LHCN-M2 (cell line): ENCODE data around the gene TBC1D3B. TPM values are rescaled to one million over a fixed set of nuclear protein-coding genes. Genes with fewer than 3 reads are reported as not detected.
"Not testable (repeated sequence)": the region's sequence is repeated elsewhere in the genome, so short reads cannot be mapped to it uniquely, and the experiment has no call there.

Experiments
- DNase-seq: peaks from one replicate; pipeline ENCODE4 v3.0.0-alpha.2; 2012; ENCODE audit warnings: low read depth
- total RNA-seq: library from RNA; depleted of rRNA; stranded (reverse); fragments of >200 nt; gene quantifications from 2 replicates; pipeline ENCODE4 v1.2.3, GENCODE V29; 2014

The TBC1D3B gene
- total RNA-seq, 1 experiment from 2014 or later, result 1.4 TPM

DNA sequence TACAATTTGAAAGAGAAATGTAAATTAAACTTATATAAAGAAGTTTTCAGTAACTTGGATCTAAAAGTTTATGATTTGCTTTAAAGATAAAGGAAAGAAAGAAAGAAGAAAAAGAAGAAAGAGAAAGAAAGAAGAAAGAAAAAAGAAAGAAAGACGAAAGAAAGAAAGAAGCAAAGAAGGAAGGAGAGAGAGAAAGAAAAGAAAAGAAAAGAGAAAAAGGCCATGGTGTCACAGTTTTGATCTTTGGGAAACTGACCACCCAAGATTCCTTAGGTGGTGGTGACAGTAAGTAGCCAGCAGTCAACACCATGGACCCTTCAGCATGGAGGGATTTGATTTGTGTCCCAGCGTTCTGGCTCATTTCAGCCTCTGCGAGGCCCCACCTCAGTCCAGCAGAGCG is 24.7 kb upstream of the TBC1D3B start:
- DNase-seq, result not testable (repeated sequence)

DNA sequence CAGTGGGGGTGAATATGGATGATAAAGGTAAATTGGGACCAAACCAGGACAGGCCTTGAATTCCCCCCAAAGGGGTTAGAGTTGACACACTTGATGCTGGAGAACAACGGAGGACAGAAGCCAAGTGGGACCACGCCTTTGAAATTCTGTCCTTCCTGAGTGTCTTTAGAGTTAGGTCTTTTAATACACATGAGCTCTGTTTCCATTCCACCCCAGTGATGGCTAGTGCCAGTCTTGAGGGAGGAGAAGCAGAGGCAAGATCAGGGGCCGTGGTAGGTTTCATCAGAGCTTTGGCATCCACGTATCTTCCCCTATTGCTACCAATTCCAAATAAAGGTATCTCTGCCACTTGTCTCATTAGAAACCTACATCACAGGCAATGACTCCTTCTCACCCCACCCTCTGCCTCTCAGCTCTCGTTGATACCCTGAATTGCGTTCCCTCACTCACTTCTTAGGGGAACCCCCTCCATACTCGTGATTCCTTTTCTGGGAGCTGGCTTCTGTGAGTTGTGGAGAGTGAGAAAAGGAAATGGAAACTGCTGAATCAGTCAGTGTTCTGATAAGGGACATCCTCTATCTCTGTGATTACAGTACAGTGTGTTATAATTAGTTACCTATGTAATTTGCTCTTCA is 22.5 kb upstream of the TBC1D3B start:
- DNase-seq, result no peak

DNA sequence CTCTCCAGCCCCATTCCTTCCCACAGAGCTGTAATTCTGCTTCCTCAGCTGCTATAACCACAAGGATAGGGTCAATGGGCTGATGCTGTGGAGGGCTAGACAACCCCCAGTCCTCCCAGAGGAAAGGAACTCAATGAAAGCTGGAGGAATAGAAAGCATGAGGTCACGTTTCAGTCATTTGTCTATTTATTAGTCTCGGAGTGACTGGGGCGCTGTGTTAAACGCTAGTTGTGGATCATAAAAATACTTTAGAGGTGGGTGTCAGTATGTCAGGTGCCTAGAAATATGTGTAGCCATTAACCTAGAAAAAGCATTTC is 20.9 kb upstream of the TBC1D3B start:
- no peak for DNase-seq

DNA sequence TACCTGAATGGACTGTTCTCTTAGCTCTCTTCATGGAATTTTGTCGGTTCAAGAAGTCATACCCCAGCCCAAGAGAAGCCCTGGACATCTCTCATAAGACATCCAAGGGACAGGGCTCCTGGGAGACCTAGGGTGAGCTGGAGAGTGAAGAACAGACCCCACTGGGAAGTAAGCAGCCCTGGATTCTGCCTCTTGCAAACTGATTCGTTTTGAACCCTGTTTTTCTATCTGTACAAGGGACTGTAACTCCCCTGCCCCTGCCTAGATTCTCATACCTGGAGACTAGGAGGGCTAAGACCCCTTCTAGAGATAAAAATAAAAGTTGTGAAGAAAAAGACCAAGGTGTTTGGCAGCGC is 19.7 kb upstream of the TBC1D3B start:
- DNase-seq, result no peak

DNA sequence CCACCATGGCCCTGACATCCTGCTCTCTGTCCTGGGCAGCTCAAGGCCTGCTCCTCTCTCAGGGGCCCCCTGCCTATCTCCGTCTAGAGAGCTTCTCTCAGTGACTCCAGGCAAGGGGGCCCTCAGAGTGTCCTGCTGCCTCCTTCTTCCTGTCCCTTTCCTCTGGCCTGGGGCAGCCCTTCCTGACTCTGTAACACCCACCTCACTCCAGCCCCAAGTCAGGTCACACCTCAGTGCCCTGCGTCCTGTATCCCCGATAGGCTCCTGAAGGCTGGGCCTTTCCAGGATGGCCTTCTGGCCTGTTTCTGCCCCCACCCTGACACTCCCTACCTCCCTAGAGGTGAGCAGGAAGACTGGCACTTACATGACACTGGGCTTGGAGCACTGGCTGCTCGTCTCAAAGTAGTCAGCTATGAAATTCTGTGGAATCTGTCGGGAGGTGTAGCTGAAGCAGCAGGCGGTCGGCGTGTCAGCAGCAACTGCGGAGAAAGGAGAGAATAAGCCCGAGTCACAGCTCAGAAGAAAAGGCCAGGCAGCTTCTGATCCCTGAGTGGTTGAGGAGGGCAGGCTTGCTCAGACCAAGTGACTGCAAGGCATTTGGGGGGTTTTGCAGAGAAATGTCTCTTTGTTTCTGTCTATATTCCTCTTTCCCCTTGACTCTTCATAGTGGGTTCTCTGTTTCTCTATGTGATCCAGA is 19.1 kb upstream of the TBC1D3B start:
- no peak for DNase-seq

DNA sequence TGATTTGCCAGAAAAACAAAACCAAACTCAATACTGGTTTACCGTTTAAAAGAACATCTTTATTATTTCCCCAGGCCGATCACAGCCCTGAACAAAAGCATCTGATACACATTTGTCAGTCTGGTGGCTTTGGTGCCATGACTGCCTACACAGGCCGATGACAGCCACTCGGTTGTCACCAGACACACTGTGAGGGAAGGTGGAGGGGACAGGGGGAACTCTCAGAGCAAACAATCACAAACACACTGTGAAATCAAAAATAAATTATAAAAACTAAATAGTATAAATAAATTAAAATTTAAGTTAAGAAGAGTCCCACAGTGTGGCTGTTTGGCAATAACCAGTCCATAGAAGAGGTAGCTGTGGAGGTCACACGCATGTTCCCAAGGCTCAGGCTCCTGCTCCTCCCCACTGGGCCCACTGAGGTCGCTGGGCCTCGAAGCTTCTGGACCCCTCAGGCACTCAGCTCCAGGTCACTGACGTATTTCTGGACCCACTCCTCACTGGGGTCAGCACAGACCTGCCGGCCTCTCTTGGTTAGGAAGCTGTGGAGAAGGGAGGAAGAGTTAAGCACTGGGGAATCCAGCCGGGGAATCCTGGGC is 18.5 kb upstream of the TBC1D3B start:
- DNase-seq, result not testable (repeated sequence)

DNA sequence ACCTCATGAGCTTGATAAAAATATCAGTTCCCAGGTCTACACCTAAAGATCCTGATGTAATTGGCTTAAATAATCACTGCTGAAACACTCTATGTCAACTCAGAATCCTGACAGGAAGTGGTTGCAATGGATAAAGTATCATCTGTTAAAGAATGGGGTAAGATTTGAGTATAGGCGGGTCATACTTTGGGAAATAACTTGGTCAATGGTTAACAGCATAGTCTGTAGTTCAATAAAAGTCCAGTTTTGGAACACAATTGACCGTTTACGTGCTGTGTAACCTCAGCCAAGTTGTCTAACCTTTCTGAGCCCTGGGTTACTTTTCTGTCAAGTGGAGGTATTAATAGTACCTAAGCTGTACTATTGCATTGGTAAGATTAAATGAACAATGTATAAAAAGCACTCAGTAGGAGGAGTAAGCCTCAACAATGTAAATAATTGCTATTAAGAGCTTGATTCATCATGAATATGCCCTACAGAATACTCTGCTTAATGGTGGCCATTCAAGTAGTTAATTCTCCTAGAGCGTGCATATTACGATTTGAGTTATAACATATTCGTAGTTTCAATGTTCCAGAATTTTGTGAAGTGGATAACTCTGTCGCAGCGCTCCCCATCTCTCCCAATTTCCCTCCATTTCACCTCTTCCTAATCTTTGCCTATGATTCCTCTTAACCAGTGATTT is 17.9 kb upstream of the TBC1D3B start:
- not testable (repeated sequence) for DNase-seq

DNA sequence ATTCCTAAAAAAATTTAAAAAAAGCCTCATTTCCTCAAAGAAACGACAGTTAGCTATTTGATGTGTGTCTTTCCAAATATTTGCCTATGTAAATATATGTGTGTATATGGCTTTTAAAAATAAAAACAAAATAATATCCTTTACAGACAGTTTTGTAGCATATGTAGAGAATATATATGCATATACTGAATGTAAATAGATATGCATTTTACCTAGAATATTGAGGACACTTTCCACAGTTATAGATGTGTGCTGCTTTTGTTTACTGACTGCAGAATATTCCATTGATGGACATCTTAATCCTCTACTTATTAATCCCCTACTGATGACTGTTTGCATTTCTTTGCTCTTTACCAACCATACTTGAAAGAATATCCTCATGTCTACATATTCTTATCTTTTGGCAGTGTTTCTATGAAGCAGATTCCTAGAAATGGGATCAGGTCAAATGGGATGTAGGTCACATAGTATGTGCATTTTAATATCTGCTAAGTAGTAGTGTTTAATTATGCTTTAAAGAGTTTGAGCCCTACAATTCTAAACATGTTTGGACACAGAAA is 16.9 kb upstream of the TBC1D3B start:
- no peak for DNase-seq

DNA sequence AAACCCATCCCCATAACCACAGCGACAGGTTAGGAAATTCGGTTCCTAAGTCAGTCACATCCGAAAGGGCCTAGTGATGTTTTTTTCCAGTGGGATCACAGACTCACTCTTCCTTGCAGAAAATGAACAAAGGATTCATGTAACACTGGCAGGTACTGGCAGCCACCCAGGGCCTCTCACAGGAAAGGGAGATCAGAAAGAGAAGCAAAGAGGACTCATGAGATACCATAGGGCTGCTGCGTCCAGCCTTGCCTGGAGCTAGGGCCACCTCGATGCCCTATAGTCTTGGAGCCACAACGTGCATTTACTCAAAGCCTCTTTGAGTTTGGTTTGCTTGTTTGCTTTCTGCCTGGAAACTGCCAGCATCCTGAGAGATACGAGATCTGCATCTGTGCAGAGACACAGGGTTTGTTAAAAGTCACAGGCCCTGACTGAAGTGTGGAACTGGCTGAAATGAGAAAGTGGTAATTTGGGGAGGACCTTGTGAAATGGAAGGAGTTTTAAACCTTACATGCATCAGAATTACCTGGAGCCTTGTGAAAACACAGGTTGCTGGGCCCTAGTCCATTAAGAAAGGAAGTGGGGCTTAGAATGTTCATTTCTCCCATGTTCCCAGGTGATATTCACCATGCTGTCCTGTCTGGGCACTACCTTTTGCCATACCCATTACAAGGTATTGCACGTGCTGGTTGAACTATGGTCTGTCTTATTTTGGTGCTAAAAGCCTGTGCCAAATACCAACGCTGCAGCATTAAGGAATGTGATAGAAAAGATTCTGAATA is 14.3 kb upstream of the TBC1D3B start:
- not testable (repeated sequence) for DNase-seq

DNA sequence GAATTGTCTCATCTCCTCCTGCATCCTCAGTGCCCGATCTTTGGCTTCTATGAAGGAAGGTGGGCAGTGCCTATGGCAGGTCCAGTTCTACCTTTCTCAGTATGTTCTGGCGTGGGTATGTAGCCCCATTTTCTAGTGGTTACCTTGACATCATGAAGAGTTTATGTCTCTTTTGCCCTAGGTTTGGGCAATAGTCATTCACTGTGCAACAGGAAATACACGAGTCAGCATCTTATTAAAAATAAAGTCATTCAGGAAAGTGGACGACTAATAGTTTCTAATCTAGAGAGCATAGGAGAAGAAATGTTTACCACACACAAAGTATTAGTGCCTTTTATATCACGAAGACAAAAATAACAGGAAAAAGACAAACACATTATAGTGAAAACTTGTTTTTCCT is 13.6 kb upstream of the TBC1D3B start:
- not testable (repeated sequence) for DNase-seq

DNA sequence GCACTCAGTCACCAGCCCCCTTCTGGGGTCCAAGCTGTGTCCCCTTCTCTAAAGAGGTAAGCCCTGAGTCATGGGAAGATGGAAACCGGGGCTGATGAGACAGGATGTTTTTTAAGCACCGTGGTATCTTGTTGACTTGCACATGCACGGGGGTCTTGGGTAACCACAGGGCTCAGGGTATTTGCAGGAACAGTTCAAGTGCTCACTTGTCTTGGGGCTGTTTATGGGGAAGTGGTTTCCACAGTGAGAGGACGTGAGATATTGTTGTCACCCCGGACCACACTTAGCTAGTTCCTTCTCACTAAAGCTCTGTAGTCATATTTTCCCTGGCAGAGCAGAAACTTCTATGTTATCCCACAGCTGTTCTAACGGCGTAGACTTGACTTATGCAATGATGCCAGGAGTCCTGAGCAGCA is 12.5 kb upstream of the TBC1D3B start:
- DNase-seq, result peak; percentile 22

DNA sequence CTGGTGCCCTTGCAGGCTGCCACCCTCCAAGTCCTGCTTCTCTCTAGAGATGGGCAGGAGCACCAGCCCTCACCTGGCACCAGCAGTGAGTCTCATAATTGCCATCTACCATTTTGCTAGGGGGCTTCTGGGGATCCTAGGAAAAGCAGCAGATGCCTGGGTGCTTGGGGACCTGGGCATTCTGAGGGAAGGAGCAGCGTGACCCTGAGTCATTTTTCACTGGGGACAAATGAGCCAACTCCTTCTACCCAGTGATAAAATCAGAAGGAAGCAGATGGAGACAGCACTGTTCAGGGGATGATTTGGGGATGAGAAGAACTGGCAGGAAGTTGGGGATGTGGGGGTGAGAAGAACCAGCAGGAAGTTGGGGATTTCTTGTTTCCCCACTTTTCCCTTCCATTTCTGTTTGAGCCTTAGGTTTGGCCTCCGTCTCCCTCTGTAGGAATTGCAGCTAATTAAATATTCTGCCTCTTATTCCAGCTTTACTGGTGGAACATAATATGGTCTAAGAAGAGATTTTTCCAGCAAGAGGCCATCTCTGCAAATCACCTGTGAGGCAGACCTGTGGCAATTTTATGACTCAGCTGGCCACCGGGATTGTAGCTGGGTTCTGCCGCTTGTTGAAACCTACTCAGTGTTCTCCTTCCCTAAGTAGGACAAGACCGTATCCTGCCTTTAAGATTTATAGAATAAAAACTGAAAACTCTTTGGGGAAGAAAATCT is 11.7 kb upstream of the TBC1D3B start:
- DNase-seq, result not testable (repeated sequence)

DNA sequence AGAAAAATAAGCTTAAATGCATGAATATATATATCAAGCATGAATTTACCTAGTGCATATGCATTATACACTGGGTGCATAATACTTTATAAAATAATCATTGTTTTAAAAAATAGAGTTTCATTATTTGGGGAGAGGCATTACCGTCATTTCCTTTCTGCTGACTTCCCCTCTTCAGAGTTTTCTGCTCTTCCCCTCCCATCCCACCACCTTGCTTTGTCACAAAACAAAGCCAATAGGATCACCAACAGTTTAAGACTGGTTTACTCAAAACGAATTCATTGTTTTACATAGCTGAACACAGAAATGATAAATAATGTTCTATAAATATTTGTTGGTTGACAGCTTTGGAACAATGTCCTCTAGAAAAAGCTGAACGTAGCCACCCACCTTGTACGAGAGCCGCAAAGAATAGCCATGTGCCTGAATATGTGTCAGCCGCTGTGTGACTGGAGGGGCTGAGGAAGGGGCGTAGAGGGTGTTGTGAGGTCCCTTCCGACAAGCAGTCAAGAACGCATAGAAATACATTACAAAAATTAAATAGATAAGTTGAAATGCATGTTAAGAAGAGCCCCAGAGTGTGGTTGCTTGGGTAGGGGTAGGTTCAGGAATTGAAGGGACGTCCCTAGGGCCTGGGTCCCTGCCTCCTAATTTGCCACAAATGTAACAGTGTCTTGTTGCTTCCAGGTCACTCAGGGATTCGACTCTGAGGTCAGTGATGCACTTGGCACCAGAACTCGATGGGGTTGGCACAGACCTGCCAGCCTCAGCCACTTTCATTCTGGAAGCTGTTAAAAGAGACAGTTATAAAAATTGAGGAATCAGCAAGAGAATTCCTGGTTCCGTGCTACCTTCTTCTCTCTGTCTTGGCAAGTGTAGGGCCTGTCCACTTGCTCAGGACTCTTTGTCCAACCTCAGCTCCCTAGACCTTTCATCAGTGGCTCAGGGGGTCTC is 10.7 kb upstream of the TBC1D3B start:
- DNase-seq, result not testable (repeated sequence)

DNA sequence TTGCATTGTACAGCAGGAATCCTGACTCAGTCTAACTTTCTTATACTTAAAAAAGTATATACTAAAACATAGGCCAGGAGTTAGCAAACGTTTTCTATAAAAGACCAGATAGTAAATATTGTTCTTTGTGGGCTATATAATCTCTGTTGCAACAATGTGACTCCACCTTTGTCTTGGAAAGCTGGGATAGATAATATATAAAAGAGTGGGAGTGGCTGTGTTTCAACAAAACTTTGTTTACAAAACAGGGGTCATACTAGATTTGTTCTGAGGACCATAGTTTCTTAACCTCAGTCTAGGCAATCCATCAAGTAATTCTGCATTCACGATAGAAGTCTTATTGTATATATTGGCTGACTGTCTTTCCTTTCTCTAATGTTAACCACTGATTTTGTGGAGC is 9.0 kb upstream of the TBC1D3B start:
- DNase-seq, result no peak

DNA sequence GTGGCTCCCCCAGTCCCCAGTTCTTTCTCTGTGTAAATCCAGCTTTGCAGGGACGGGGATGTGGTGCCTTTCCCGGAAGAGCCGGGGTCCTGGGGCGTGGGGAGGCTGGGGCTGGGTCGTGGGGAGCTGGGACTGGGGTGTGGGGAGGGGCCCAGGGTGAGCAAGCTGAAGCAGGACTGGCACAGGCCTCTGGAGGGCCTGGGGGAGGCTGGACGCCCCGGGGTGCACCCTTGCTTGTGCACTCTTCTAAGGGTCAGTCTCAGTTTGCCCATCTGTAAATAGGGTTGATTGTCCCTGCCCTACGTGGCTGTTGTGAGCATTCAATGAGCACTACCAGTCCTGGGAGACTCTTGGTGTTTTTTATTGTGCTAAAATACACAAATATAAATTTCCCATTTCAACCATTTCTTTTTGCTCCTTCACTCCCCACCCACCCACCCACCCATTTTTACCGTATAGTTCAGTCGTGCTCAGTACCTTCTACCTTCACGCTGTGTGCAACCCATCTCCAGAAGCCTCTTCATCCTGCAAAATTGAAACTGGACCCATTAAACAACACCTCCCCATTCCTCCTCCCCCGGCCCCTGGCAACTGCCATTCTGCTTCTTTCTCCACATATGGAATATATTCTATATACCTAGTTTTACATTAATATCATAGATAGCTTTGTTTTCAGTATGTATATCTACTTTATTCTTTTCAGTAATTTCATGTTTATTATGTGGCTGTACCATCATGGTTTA is 7.8 kb upstream of the TBC1D3B start:
- DNase-seq, result no peak

DNA sequence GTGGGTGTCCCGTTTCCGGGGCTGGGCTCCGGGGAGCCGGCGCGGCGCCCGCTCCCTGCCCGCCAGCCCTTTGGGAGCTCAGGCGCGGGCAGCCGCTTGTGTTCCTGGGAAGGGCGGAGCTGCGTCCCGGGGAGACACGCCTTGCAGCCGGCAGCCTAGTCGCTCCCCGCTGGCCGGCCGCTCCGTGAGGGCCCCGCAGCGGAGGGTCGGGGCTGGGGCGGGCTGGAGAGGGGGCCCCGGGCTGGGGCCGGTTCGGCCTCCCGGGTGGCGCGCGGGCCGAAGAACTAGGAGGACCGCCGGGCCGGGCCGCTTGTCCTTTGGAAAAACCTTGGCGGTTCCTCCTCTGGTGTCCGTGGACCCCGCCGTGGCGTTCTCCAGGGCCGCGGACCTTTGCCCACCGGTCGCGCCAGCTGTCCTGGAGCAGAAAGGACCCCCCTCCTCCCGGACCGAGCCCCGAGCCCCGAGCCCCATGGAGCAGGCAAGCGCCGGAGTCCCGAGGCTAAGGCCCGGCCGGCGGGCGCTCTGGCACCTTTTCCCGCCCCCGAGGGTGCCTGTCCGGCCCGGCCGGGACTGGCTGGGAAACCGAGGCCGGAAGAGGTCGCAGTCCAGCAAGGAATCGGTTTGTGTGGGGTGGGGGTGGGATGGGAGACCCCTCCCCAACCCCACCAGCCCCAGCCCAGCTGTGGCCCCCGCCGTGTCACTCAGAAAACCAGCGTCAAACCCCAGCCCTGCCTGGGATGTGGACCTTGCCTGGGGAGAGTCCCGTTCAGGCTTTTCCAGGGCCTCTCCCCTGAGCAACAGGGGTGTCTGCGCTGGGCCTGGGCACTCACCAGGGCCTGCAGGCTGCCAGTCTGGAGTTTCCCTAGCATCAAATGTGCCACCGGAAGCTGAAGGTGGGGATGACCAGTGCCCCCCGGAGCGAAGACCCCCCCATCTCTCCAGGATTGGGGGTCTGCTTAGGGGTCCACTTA is 6.8 kb upstream of the TBC1D3B start:
- peak; percentile 24 for DNase-seq

DNA sequence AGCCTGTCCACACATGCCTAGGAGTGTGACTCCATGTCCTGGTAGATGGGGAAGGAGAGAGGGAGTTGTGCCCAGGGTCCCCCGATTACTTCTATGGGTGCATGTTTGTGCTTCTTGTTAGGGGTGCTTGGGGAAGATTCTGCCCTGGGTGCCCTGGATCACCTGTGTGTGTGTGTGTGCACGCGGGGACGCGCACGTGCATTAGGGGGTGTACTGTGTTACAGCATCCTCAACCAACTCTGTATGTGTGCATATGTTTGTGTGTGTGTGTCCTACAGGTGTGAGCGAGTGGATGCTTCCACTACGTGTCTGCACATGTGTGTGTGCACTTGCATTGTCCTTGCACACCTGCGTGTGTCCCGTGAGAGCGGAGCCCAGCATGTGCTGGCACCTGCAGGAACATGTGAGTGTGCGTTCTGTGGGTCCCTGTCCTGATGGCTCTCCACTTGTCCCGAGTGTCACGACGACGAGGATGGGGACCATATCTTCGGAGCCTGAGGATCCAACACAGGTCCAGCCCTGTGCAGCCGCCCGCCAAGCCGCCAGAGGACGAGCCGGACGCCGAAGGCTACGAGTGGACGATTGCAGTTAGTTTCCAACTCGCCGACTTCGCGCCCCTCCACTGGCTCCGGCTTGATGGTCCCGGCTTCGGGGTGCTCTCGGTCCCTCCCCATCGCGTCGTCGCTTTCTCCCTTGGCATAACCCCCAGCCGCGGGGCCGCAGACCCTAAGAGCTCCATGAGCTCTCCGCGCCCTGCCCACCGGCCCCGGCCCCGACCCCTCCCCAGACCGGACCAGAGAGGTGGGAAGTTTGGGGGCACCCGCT is 6.0 kb upstream of the TBC1D3B start:
- DNase-seq, result no peak
